Spleen (tissue), 7 donors: ENCODE measurements around the gene CNTNAP5.

Source experiments
- POLR2A ChIP-seq, 3 donors: fragments of 450-650 bp; IDR thresholded peaks; one replicate each; pipeline ENCODE4 v1.5.1; 2017; ENCODE audit warnings: antibody characterized with exemption in 3 of 3, mild to moderate bottlenecking in 1 of 3
- TF ChIP-seq, protein P1 (sequence below), 11 experiments: fragments of 200-600 bp in 7 of 11; fragments of 450-650 bp in 4 of 11; sonication (generic) in 4 of 11; IDR thresholded peaks in 8 of 11; conservative IDR thresholded peaks in 3 of 11; 1 replicate in 7 of 11; 2 replicates in 4 of 11; pipeline versions ENCODE4 v1.4.0 to v1.8.0; 2016 to 2021; ENCODE audit warnings: antibody characterized with exemption in 11 of 11, inconsistent platforms in 4 of 11, mild to moderate bottlenecking in 1 of 11
- donor health status: DM: no; HTN: no; CAD: no; lungs with moderate emphysema.
- donor health status: DM: no; HTN: no; CAD: no.
- donor health status: DM: no; HTN: no; CAD: no.

GRCh38 chr2:124149571-124149970, 124.5 kb downstream of the CNTNAP5 start:
- TF ChIP-seq, protein P1, sequence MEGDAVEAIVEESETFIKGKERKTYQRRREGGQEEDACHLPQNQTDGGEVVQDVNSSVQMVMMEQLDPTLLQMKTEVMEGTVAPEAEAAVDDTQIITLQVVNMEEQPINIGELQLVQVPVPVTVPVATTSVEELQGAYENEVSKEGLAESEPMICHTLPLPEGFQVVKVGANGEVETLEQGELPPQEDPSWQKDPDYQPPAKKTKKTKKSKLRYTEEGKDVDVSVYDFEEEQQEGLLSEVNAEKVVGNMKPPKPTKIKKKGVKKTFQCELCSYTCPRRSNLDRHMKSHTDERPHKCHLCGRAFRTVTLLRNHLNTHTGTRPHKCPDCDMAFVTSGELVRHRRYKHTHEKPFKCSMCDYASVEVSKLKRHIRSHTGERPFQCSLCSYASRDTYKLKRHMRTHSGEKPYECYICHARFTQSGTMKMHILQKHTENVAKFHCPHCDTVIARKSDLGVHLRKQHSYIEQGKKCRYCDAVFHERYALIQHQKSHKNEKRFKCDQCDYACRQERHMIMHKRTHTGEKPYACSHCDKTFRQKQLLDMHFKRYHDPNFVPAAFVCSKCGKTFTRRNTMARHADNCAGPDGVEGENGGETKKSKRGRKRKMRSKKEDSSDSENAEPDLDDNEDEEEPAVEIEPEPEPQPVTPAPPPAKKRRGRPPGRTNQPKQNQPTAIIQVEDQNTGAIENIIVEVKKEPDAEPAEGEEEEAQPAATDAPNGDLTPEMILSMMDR (IDR thresholded peaks at IDR 0.05 in 8 of 11, conservative IDR thresholded peaks at IDR 0.05 in 3 of 11) = no peak
- TF ChIP-seq POLR2A (IDR thresholded peaks at IDR 0.05) = no peak
